HepG2 (cell line): ENCODE data around the gene HNRNPUL2. TPM values are rescaled to one million over a fixed set of nuclear protein-coding genes. Genes with fewer than 3 reads are reported as not detected.

Experiments used
- CHD4 ChIP-seq: fragments of 200-600 bp; sonication (generic); IDR thresholded peaks from 2 replicates; pipeline ENCODE4 v1.7.0; 2017; ENCODE audit warnings: mild to moderate bottlenecking, low read length, borderline replicate concordance
- HNRNPK ChIP-seq: fragments of 200-400 bp; formaldehyde crosslinking; IDR thresholded peaks from 2 replicates; pipeline ENCODE4 v1.6.1; 2018; ENCODE audit warnings: low read length, low read depth, moderate library complexity, mild to moderate bottlenecking; ENCODE audit not compliant: poor library complexity, severe bottlenecking
- KAT2B ChIP-seq: fragments of 150-350 bp; IDR thresholded peaks from 2 replicates; pipeline ENCODE4 v1.6.1; 2014; ENCODE audit warnings: low read depth, low read length, borderline replicate concordance
- NFYB ChIP-seq: sonication (generic); formaldehyde crosslinking; IDR thresholded peaks from 2 replicates; pipeline ENCODE4 v1.4.0; 2020; ENCODE audit warnings: missing genetic modification reagents
- YEATS2 ChIP-seq: sonication (generic); formaldehyde crosslinking; IDR thresholded peaks from 2 replicates; pipeline ENCODE4 v1.4.0; 2020; ENCODE audit warnings: missing genetic modification reagents, borderline replicate concordance
- ZBTB37 ChIP-seq: sonication (generic); formaldehyde crosslinking; IDR thresholded peaks from 2 replicates; pipeline ENCODE4 v1.4.0; 2020; ENCODE audit warnings: mild to moderate bottlenecking, missing genetic modification reagents
- ZBTB7A ChIP-seq: sonication (generic); formaldehyde crosslinking; IDR thresholded peaks from 2 replicates; pipeline ENCODE4 v1.8.0; 2022; ENCODE audit warnings: mild to moderate bottlenecking, missing genetic modification reagents
- ZNF234 ChIP-seq: sonication (generic); formaldehyde crosslinking; conservative IDR thresholded peaks from 2 replicates; pipeline ENCODE4 v1.5.1; 2020; ENCODE audit warnings: mild to moderate bottlenecking, missing genetic modification reagents
- ZNF33A ChIP-seq: sonication (generic); formaldehyde crosslinking; IDR thresholded peaks from 2 replicates; pipeline ENCODE4 v1.5.1; 2020; ENCODE audit warnings: missing genetic modification reagents, mild to moderate bottlenecking, moderate library complexity, borderline replicate concordance
- ZNF572 ChIP-seq: sonication (generic); formaldehyde crosslinking; IDR thresholded peaks from 2 replicates; pipeline ENCODE4 v1.5.1; 2020; ENCODE audit warnings: mild to moderate bottlenecking, missing genetic modification reagents
- ZNF7 ChIP-seq: IDR thresholded peaks from 2 replicates; pipeline ENCODE4 v1.6.1; 2016; ENCODE audit warnings: missing biosample characterization, missing genetic modification reagents
- ZNF776 ChIP-seq: sonication (generic); formaldehyde crosslinking; IDR thresholded peaks from 2 replicates; pipeline ENCODE4 v1.4.0; 2020; ENCODE audit warnings: mild to moderate bottlenecking, missing genetic modification reagents
- polyA plus RNA-seq, 8 experiments: library from polyadenylated mRNA; depleted of rRNA in 3 of 8; stranded (reverse) in 7 of 8; unstranded in 1 of 8; fragments of >200 nt; fragmentation: Illumina TruSeq in 4 of 8; extraction: Trizol in 4 of 8; gene quantifications; 2 replicates each; pipeline versions ENCODE4 v1.2.1 to v1.2.3, GENCODE V29; 2011 to 2016; ENCODE audit warnings: low read depth in 4 of 8, missing spikeins in 1 of 8, mixed read lengths in 1 of 8; ENCODE audit not compliant: insufficient read depth in 1 of 8
- total RNA-seq, 5 experiments: library from RNA; depleted of rRNA; stranded (reverse); fragments of >200 nt; fragmentation: Illumina TruSeq; extraction: Trizol; gene quantifications; 2 replicates each; pipeline ENCODE4 v1.2.3, GENCODE V29; 2016; ENCODE audit warnings: low read depth in 1 of 5
- TF ChIP-seq, protein P1 (sequence below): sonication (generic); formaldehyde crosslinking; IDR thresholded peaks from 2 replicates; pipeline ENCODE4 v1.5.0; 2020; ENCODE audit warnings: missing genetic modification reagents
- TF ChIP-seq, protein P2 (sequence below): sonication (generic); formaldehyde crosslinking; IDR thresholded peaks from 2 replicates; pipeline ENCODE4 v1.5.1; 2020; ENCODE audit warnings: mild to moderate bottlenecking, missing genetic modification reagents, borderline replicate concordance
- TF ChIP-seq, protein P3 (sequence below): IDR thresholded peaks from 2 replicates; pipeline ENCODE4 v1.6.1; 2016; ENCODE audit warnings: control low read depth
- TF ChIP-seq, protein P4 (sequence below): sonication (generic); formaldehyde crosslinking; IDR thresholded peaks from 2 replicates; pipeline ENCODE4 v1.4.0; 2020; ENCODE audit warnings: mild to moderate bottlenecking, missing genetic modification reagents
- TF ChIP-seq, protein P5 (sequence below): sonication (generic); formaldehyde crosslinking; IDR thresholded peaks from 2 replicates; pipeline ENCODE4 v1.4.0; 2020; ENCODE audit warnings: mild to moderate bottlenecking, missing genetic modification reagents

The HNRNPUL2 gene
- total and polyA plus RNA-seq, 2 of the 13 experiments (the other 11 are each of a cell fraction or from before 2014, with no cell fraction given): 8.4 to 9.6 TPM

DNA sequence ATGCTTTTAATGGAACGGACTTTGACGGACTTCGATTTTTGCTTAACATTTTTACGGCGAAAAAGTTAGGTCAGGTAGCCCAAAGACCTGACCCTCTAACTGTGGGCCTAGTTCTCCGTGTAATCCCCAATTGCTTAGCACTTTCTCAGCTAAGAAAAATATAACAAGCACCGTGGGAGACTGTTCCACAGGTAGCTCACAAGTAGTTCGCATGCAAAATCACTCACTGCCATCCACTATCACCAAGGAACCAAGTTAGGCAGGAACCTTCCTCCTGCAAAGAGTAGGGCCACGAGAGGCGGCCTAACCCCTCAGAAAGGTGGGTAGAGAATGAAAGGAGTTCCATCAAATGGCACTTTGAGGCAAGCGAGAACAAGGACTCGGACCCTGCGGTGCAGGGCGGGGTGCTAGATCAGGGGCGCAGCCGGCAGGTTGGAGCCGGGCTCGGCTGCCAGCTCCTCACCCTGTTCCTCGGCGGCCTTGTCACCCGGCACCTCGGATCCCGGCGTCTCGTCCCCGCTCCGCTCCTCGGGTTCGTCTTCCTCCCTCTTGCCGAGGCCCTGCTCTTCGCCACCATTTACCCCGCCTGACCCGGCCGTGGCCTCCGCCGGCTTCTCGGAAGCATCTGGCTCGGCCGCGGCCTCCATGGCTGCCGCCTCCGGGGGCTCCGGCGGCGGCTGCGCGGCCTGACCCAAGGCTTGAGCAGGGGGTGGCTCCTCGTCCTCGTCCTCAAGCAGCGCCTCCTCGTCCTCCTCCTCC is 922 bp downstream of the HNRNPUL2 start (continued):
- TF ChIP-seq, protein P1, sequence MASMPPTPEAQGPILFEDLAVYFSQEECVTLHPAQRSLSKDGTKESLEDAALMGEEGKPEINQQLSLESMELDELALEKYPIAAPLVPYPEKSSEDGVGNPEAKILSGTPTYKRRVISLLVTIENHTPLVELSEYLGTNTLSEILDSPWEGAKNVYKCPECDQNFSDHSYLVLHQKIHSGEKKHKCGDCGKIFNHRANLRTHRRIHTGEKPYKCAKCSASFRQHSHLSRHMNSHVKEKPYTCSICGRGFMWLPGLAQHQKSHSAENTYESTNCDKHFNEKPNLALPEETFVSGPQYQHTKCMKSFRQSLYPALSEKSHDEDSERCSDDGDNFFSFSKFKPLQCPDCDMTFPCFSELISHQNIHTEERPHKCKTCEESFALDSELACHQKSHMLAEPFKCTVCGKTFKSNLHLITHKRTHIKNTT (CRISPR knock-in tag): no peak
- TF ChIP-seq ZNF234 (CRISPR knock-in tag) (no peak), HNRNPK (no peak), ZBTB37 (CRISPR knock-in tag) (no peak), ZNF33A (CRISPR knock-in tag) (no peak), ZNF572 (CRISPR knock-in tag) (0 out of 2 replicates have a peak, but pooled peaks have one; percentile 57), NFYB (CRISPR knock-in tag) (no peak), YEATS2 (no peak), KAT2B (no peak), ZNF7 (no peak), ZBTB7A (0 out of 2 replicates have a peak, but pooled peaks have one; percentile 5), ZNF776 (CRISPR knock-in tag) (no peak), CHD4 (no peak)
- TF ChIP-seq, protein P2, sequence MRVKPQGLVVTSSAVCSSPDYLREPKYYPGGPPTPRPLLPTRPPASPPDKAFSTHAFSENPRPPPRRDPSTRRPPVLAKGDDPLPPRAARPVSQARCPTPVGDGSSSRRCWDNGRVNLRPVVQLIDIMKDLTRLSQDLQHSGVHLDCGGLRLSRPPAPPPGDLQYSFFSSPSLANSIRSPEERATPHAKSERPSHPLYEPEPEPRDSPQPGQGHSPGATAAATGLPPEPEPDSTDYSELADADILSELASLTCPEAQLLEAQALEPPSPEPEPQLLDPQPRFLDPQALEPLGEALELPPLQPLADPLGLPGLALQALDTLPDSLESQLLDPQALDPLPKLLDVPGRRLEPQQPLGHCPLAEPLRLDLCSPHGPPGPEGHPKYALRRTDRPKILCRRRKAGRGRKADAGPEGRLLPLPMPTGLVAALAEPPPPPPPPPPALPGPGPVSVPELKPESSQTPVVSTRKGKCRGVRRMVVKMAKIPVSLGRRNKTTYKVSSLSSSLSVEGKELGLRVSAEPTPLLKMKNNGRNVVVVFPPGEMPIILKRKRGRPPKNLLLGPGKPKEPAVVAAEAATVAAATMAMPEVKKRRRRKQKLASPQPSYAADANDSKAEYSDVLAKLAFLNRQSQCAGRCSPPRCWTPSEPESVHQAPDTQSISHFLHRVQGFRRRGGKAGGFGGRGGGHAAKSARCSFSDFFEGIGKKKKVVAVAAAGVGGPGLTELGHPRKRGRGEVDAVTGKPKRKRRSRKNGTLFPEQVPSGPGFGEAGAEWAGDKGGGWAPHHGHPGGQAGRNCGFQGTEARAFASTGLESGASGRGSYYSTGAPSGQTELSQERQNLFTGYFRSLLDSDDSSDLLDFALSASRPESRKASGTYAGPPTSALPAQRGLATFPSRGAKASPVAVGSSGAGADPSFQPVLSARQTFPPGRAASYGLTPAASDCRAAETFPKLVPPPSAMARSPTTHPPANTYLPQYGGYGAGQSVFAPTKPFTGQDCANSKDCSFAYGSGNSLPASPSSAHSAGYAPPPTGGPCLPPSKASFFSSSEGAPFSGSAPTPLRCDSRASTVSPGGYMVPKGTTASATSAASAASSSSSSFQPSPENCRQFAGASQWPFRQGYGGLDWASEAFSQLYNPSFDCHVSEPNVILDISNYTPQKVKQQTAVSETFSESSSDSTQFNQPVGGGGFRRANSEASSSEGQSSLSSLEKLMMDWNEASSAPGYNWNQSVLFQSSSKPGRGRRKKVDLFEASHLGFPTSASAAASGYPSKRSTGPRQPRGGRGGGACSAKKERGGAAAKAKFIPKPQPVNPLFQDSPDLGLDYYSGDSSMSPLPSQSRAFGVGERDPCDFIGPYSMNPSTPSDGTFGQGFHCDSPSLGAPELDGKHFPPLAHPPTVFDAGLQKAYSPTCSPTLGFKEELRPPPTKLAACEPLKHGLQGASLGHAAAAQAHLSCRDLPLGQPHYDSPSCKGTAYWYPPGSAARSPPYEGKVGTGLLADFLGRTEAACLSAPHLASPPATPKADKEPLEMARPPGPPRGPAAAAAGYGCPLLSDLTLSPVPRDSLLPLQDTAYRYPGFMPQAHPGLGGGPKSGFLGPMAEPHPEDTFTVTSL (CRISPR knock-in tag): no peak
- TF ChIP-seq, protein P3, sequence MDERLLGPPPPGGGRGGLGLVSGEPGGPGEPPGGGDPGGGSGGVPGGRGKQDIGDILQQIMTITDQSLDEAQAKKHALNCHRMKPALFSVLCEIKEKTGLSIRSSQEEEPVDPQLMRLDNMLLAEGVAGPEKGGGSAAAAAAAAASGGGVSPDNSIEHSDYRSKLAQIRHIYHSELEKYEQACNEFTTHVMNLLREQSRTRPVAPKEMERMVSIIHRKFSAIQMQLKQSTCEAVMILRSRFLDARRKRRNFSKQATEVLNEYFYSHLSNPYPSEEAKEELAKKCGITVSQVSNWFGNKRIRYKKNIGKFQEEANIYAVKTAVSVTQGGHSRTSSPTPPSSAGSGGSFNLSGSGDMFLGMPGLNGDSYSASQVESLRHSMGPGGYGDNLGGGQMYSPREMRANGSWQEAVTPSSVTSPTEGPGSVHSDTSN: no peak
- TF ChIP-seq, protein P4, sequence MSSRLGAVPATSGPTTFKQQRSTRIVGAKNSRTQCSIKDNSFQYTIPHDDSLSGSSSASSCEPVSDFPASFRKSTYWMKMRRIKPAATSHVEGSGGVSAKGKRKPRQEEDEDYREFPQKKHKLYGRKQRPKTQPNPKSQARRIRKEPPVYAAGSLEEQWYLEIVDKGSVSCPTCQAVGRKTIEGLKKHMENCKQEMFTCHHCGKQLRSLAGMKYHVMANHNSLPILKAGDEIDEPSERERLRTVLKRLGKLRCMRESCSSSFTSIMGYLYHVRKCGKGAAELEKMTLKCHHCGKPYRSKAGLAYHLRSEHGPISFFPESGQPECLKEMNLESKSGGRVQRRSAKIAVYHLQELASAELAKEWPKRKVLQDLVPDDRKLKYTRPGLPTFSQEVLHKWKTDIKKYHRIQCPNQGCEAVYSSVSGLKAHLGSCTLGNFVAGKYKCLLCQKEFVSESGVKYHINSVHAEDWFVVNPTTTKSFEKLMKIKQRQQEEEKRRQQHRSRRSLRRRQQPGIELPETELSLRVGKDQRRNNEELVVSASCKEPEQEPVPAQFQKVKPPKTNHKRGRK (CRISPR knock-in tag): no peak
- TF ChIP-seq, protein P5, sequence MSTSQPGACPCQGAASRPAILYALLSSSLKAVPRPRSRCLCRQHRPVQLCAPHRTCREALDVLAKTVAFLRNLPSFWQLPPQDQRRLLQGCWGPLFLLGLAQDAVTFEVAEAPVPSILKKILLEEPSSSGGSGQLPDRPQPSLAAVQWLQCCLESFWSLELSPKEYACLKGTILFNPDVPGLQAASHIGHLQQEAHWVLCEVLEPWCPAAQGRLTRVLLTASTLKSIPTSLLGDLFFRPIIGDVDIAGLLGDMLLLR (CRISPR knock-in tag): no peak
